NOMO-1 (cell line): ENCODE measurements around the gene SLK.
A peak's percentile ranks its signal among the peaks of the same experiment; 100 is the strongest.

Experiments used
- DNase-seq, 2 experiments: peaks; one replicate each; lab custom pipeline; 2025; ENCODE audit not compliant: unreplicated experiment in 2 of 2; lab: John Stamatoyannopoulos, UW

The SLK gene

DNA sequence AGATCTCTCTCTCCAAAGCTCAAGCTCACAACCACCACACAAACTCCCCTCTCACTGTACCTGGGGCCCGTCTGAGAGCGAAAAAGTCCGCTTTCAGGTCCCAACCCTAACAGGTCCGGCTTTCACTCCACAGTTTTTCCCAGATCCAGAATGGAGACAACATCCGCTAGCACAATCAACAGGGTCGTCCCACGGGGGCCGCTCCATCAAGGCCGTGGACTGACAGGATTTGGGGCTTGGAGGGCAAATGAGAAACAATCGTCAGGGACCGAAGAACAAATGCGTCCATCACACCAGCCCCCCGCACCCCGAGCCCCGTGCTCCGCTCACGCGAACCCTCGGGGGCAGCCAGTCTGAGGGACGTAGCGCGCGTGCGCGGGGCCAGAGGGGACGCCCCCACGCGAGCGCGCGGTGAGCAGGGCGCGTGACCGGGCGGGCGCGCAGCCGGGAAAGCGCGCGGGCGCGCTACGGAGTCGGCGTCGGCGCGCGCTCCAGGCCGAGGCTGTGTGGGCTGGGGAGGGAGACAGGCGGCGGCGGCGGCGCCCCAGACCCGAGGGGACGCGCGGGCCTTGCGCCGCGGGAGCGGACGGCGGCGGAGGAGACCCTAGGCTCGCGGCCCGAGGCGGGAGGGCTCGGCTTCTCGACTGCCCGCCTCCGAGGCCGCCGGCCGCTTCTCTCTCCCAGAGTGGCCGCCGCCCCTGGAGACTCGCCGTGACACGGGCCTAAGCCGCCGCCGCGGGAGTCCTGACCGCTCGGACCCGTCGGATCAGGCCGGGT is at the start of gene SLK:
SLK (plus strand) TSS at position 470 of the 777 bp plus-strand sequence. CDS start 606 bp downstream, outside the sequence.
- DNase-seq: peak; percentile 61 to 82

GRCh38 chr10:103917302-103918052 is 49.5 kb upstream of the SLK start:
- no peak for DNase-seq

- peak; percentile 95 to 99 for DNase-seq
Observed at GRCh38 chr10:103918053-103918846, 48.7 kb upstream of the SLK start, which contains the start of gene STN1. STN1 (minus strand) TSS chr10:103918184; CDS start chr10:103917594, 590 bp downstream.

DNA sequence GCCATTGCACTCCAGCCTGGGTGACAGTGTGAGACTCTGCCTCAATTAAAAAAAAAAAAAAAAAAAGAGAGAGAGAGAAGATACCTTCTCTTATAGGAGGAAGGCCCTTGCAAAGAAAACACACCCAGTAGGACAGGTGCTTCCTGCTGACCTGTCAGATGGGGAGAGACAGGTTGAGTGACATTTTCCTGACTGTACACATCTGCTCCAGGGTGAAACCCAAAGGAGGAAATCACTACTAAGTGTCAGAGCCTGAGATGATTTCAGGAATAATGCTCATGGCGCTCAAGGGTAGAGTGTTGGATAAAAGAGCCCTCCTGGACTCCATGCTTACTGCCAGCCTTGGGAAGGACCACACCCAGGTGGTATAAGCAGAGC is 47.3 kb upstream of the SLK start:
- no peak for DNase-seq

DNA sequence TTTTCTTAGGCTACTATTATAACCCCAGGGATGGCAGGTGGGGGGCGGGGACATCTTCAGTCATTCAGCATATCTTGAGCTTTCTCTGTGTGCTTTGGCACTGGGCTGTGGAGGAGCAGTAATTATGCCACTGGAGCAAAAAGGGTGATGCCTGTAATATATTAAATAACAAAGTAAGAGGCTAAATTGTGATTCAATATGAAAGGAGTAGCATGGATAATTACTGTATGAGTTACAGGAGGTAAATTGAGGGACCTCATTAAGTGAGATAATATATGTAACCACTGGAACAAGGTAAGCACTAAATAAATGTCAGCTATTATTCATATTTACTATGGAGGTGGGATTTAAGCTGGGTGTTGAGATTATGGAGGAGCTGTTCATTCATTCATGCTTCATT is 45.7 kb upstream of the SLK start:
- DNase-seq: no peak

GRCh38 chr10:103921750-103922195 is 45.2 kb upstream of the SLK start:
- peak in 1 of 2 experiments; percentile 19 for DNase-seq

DNA sequence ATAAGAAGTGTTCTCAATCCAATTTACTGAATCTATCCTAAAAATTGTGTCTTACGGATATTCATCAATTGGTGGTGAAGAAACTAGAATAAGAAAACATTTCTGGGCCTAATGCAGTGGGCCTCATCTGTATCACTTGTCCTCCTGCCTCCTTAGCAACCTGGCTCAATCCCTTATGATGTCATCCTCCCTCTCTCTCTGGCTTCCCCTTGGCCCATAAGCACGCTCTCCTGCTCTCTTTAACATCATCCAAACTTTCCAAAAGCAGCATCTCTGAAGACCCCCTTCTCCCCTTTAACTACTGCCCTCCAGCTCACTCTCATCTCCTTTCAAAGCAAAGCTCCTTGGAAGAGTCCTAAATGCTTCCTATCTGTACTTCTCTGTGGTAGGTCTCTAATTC is 44.3 kb upstream of the SLK start:
- no peak for DNase-seq

GRCh38 chr10:103923502-103923901 is 43.4 kb upstream of the SLK start:
- no peak for DNase-seq

DNA sequence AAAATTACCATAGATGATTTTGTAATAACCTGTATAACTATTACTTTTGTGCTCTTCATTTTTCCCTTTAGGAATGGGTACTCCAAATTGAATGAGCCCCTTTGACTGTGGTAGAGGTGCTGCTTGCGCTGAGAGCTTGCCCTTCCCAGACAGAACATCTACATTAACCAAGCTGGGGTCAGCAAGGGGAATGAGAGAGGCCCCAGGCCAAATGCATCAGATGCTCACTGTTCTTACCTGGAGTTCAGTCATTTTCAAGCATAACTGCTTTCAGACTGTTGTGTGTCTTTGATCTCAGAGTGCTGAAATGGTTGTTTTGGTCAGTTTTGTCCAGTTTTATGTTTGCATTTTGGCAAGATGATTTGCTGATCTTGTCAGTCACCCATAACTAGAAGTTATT is 41.3 kb upstream of the SLK start:
- no peak for DNase-seq

- no peak for DNase-seq
Observed at GRCh38 chr10:103926722-103927319, 40.1 kb upstream of the SLK start.

GRCh38 chr10:103928784-103929183 is 38.2 kb upstream of the SLK start:
- no peak for DNase-seq

DNA sequence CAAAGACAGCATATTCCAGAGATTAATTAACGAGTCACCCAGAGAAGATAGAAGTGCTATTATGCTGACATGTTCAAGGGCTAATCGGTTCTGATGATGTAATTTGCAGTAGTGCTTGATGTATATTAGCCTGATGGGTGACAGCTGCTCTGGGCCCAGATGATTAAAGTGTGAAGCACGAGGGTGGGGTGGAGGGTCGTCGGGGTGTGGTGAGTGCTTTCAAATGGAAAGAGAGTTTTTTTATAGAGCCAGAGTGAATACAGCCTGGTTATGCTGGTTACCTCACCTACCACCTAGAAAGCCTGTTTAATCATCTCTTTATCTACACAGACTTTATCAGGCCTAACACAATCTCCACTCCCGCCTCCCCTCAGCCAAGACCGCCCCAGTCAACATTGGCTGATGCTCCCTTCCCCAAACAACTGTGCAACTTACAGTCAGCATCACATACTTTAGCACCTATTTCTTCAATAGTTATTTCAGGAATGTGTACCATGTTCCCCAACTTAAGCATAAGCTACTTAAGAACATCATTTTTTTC is 37.5 kb upstream of the SLK start:
- no peak for DNase-seq

DNA sequence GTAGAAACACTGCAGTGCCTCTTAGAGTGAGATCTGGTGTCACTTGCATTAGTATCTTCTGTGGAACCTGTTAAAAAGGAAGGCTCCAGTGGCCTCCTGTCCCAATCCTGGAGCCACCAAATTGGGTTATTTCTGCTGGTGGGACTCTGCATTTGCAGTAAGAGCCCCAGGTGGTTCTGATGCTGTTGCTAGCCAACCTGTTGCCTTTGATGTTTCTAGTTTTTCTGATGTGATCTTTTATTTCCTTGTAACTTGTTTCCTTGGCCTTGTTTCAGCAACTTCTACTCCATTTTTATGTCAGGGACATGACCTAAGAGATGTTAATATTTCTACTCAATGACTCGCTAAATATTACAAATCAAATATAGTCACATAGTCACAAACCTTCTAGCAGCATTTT is 36.5 kb upstream of the SLK start:
- no peak for DNase-seq

- no peak for DNase-seq
Observed at GRCh38 chr10:103930881-103931280, 36.1 kb upstream of the SLK start.

DNA sequence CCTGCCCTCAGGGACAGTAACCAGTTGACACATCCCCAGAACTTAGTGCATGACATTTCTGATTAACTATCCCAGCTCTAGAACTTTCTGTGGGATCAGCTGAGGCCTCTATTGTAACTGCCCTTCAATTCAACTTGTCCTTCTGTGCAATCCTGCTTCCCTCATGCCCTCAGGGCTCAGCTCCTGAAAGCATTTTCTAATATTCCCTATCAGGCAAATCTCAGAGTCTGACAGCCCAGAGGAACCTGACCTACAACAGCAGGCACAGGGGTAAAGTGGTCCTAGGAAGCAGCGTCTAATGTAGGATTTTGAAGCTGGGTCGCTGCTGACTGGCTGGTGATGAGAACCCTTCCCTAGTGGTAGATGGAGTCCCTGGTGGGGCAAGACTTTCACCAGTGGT is 35.3 kb upstream of the SLK start:
- no peak for DNase-seq

- no peak for DNase-seq
Observed at GRCh38 chr10:103932271-103932670, 34.7 kb upstream of the SLK start.

GRCh38 chr10:103932971-103933370 is 34.0 kb upstream of the SLK start:
- DNase-seq: no peak

DNA sequence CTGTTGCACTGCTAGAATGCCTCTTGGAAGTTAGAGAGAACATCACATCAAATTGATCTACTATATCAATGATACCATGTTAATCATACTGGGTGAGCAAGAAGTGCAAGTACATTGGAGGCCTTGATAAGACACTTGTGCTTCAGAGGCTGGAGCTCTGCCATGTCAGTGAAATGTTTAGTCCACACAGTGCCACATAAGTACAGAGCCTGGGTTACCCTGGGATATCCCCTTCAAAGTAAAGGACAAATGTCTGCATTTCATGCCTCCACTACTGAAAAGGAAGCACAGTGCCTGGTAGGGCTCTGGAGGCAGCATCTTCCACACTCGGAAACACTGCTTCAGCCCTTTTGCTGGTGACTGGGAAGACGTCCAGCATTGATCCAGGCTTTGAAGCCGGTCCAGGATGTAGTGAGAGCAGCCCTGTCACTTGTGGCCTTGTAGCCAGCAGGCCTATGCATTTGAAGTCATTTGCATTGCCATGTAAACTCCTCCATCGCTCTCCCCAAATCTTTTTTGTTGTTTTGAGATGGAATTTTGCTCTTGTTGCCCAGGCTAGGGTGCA is 33.3 kb upstream of the SLK start:
- no peak for DNase-seq

DNA sequence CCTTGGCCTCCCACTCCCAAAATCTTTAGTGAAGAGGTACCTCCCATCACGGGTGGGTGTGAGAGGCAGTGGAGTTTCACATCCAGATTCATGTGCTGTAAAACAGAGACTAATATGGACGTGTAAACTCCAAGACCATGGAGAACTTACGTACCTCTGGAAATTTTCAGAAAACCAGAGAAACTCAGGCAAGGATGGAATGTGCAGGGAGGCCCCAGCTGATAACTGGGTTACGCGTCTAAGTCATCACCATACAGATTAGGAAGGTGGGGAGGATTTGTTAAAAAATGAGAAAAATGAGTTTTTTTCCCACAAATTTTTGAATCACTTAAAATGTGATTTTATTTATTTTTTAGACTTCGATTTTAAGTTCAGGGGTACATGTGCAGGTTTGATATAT is 32.6 kb upstream of the SLK start:
- no peak for DNase-seq

DNA sequence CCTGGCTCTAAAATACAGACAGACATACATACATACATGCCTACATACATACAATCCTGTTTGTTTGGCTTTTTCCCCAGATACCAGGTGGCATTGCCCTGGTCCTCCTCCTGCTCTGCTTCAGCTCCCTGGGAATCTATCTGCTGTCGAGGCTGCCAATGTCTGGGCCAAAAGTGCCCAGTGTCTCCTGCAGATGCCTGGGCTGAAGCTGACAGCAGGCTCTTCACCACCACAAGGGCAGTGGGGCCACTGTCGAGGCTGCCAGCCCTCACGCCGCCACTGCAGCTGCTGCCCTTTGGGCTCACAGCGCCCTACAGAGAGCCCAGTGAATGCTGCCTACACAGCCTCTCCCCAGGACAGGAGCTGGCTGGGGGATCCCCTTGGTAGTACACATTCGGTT is 30.9 kb upstream of the SLK start:
- no peak for DNase-seq
